CD4-positive, alpha-beta T cell (primary cell): Measurements from ENCODE around the gene REPIN1. TPM values are rescaled to one million over a fixed set of nuclear protein-coding genes. Genes with fewer than 3 reads are reported as not detected.
A peak's percentile ranks its signal among the peaks of the same experiment; 100 is the strongest.

Experiments used
- ATAC-seq: fragments of 200-7000 bp; cut with Tn5 transposase; one replicate; pipeline ENCODE4 v1.10.0; 2022; ENCODE audit warnings: mild to moderate bottlenecking; ENCODE audit not compliant: poor library complexity
- CTCF ChIA-PET: fragments of 350-600 bp; sonication (Branson Sonifier 250); formaldehyde crosslinking; loops from one replicate; lab custom pipeline; 2021; ENCODE audit warnings: antibody characterized with exemption, inconsistent platforms; lab: Charles Lee
- POLR2A ChIA-PET: fragments of 350-600 bp; sonication (Branson Sonifier 250); formaldehyde crosslinking; loops from one replicate; lab custom pipeline; 2021; ENCODE audit warnings: antibody characterized with exemption, inconsistent platforms; lab: Charles Lee
- DNase-seq, 14 experiments: peaks; one replicate each; pipeline ENCODE4 v3.0.0-alpha.2; 2013 to 2020; ENCODE audit warnings: mixed read lengths in 2 of 14
- H3K27ac ChIP-seq, 2 donors: one replicate each; pipeline versions ENCODE4 v1.5.1 to v1.7.0; 2013; ENCODE audit warnings: low read length in 2 of 2, low read depth in 1 of 2, mild to moderate bottlenecking in 1 of 2
- H3K27me3 ChIP-seq, 2 experiments: 1 replicate in 1 of 2; 2 replicates in 1 of 2; pipeline versions ENCODE4 v1.6.1 to v1.7.0; 2013; ENCODE audit warnings: low read length in 2 of 2, control low read depth in 1 of 2, mild to moderate bottlenecking in 1 of 2, moderate library complexity in 1 of 2; ENCODE audit not compliant: insufficient read depth in 2 of 2, control insufficient read depth in 1 of 2
- H3K36me3 ChIP-seq: one replicate; pipeline ENCODE4 v1.6.1; 2013; ENCODE audit warnings: low read length, control low read depth; ENCODE audit not compliant: insufficient read depth
- H3K4me1 ChIP-seq: one replicate; pipeline ENCODE4 v1.6.1; 2013; ENCODE audit warnings: low read length, control low read depth; ENCODE audit not compliant: insufficient read depth
- H3K4me3 ChIP-seq: one replicate; pipeline ENCODE4 v1.5.1; 2013; ENCODE audit warnings: mild to moderate bottlenecking, low read length, moderate library complexity
- H3K9me3 ChIP-seq, 2 experiments: 1 replicate in 1 of 2; 2 replicates in 1 of 2; pipeline versions ENCODE4 v1.6.1 to v1.7.0; 2013; ENCODE audit warnings: low read length in 2 of 2, mild to moderate bottlenecking in 2 of 2, control low read depth in 1 of 2, moderate library complexity in 1 of 2; ENCODE audit not compliant: control insufficient read depth in 1 of 2, insufficient read depth in 1 of 2
- H3K27ac Mint-ChIP-seq: one replicate; pipeline ENCODE4 v1.8.0; 2020; ENCODE audit warnings: mixed read lengths
- H3K27me3 Mint-ChIP-seq: one replicate; pipeline ENCODE4 v1.8.0; 2021; ENCODE audit warnings: mixed read lengths
- H3K36me3 Mint-ChIP-seq: one replicate; pipeline ENCODE4 v1.8.0; 2021; ENCODE audit warnings: low read depth, mixed read lengths
- H3K4me1 Mint-ChIP-seq: one replicate; pipeline ENCODE4 v1.8.0; 2021; ENCODE audit warnings: low read depth, mixed read lengths
- H3K4me3 Mint-ChIP-seq: one replicate; pipeline ENCODE4 v1.8.0; 2020; ENCODE audit warnings: mild to moderate bottlenecking, mixed read lengths
- H3K9me3 Mint-ChIP-seq: one replicate; pipeline ENCODE4 v1.8.0; 2020; ENCODE audit warnings: mixed read lengths
- intact Hi-C, 2 experiments: fragments of 100-400 bp; cut with DNase I in 1 of 2; cut with micrococcal nuclease in 1 of 2; formaldehyde crosslinking; loops; one replicate each; pipeline versions ENCODE4 v1.15.1 to v1.9.0; 2023 to 2025; cut with DNase I, micrococcal nuclease
- total RNA-seq, 174 experiments: library from RNA in 2 of 174; stranded (reverse) in 2 of 174; gene quantifications; one replicate each; pipeline ENCODE4 v1.2.3 and lab custom pipeline; 2021 to 2026
- TF ChIP-seq, protein P1 (sequence below): fragments of 200-600 bp; IDR thresholded peaks from one replicate; pipeline ENCODE4 v1.8.0; 2022; ENCODE audit warnings: antibody characterized with exemption, mild to moderate bottlenecking

Gene REPIN1
- total RNA-seq, 2 experiments from 2014 or later, result 58.2 to 59.8 TPM

DNA sequence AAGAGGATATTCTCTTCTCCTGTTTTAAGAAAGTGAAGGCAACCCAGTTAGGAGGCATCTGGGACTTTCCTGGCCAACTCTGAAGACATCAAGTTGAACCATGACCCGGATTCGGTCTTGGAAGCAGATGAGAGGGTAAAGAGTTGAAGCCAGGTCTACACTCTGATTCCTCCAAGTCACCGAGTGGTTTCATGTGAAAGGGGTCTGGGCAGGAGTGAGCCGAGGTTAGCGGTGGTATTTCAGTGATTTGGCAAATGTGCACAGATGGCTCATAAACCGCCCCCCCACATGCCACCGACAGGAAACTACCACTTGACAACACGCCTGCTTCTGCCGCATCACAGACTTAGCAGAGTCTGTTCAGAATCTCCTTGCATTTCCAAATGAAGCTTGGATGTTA, 11.4 kb upstream of the REPIN1 start:
- Histone ChIP-seq H3K27ac (peak overlapping the region in 1 of 2 donors; percentile 50), H3K36me3 (no peaks in the 10 kb centered on the region), H3K4me1 (peaks cover 28% of the 10 kb centered on the region), H3K9me3 (no peaks in the 10 kb centered on the region), H3K4me3 (no peak overlapping the region), H3K27me3 (no peaks in the 10 kb centered on the region)
- ATAC-seq (peak; percentile 94), DNase-seq (peak; percentile 44 to 87 (median 72))
- Mint-ChIP-seq H3K4me1 (peaks cover 46% of the 10 kb centered on the region), H3K27ac (peak overlapping the region; percentile 88), H3K36me3 (no peaks in the 10 kb centered on the region), H3K4me3 (peak overlapping the region; percentile 69), H3K27me3 (no peaks in the 10 kb centered on the region), H3K9me3 (no peaks in the 10 kb centered on the region)
- TF ChIP-seq, protein P1, sequence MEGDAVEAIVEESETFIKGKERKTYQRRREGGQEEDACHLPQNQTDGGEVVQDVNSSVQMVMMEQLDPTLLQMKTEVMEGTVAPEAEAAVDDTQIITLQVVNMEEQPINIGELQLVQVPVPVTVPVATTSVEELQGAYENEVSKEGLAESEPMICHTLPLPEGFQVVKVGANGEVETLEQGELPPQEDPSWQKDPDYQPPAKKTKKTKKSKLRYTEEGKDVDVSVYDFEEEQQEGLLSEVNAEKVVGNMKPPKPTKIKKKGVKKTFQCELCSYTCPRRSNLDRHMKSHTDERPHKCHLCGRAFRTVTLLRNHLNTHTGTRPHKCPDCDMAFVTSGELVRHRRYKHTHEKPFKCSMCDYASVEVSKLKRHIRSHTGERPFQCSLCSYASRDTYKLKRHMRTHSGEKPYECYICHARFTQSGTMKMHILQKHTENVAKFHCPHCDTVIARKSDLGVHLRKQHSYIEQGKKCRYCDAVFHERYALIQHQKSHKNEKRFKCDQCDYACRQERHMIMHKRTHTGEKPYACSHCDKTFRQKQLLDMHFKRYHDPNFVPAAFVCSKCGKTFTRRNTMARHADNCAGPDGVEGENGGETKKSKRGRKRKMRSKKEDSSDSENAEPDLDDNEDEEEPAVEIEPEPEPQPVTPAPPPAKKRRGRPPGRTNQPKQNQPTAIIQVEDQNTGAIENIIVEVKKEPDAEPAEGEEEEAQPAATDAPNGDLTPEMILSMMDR, result no peak
- intact Hi-C loops, result loop anchor here (1.0 to 10.0 kb wide), 7 partner anchors 11 to 400 kb away; partner anchors contain the start of genes ZNF775 (in 2 of the 2) and REPIN1 (in 1 of the 2)
- ChIA-PET POLR2A (interaction anchor here (1.0 to 1.8 kb wide), 6 partner anchors 9 to 92 kb away, joined by 3 to 16 read pairs (median 6); partner anchors contain the start of gene REPIN1), CTCF (interaction anchor here (1.4 to 4.1 kb wide), 5 partner anchors 10 to 92 kb away, joined by 4 to 30 read pairs (median 8); a partner anchor contains a TSS)

DNA sequence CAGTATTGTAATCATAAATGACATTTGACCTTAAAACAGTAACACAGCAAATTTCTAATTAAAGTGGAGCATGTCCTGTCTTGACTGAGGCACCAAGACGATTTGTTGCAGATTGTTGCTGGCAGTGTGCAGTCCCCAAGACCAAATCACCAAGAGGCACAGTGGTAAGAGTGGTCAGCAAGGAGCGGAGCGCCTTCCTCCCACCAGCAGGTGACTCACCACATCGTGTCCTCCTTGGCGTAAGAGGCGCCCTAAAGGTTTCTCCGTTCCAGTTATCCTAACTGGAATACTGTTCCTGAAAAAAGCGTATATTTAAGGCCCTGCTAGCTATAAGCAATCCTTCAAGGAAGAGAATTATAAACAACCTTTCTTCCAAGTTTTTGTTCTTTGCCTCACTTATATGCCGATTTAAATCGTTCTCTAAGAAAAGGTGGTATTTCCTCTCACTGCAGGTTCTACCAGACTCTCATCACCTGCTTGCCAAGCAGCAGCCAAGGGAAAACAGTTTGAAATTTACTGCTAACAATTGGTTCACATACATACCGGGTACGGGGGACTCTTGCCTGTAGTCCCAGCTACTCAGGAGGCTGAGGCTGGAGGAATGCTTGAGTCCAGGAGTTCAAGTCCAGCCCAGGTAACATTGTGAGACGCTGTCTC, 10.7 kb upstream of the REPIN1 start:
- Mint-ChIP-seq H3K36me3 (no peaks in the 10 kb centered on the region), H3K4me3 (peak overlapping the region; percentile 69), H3K4me1 (peaks cover 50% of the 10 kb centered on the region), H3K9me3 (no peaks in the 10 kb centered on the region), H3K27me3 (no peaks in the 10 kb centered on the region), H3K27ac (peak overlapping the region; percentile 88)
- ChIA-PET POLR2A (interaction anchor here (0.6 to 1.8 kb wide), 7 partner anchors 8 to 91 kb away, joined by 3 to 16 read pairs (median 5); partner anchors contain the start of gene REPIN1), CTCF (interaction anchor here (0.8 to 4.1 kb wide), 5 partner anchors 9 to 210 kb away, joined by 3 to 30 read pairs (median 7); a partner anchor contains a TSS)
- no peaks in the 10 kb centered on the region for H3K27me3 ChIP-seq
- intact Hi-C loops, result loop anchor here (1.0 to 10.0 kb wide), 7 partner anchors 10 to 399 kb away; partner anchors contain the start of genes ZNF775 (in 2 of the 2) and REPIN1 (in 1 of the 2)
- peak overlapping the region; percentile 14 to 33 for H3K27ac ChIP-seq
- H3K36me3 ChIP-seq, result no peaks in the 10 kb centered on the region
- H3K4me3 ChIP-seq, result no peak overlapping the region
- TF ChIP-seq, protein P1, result no peak
- ATAC-seq (peak; percentile 24), DNase-seq (peak in 2 of 14 experiments; percentile 11 to 46)
- no peaks in the 10 kb centered on the region for H3K9me3 ChIP-seq
- peaks cover 28% of the 10 kb centered on the region for H3K4me1 ChIP-seq

DNA sequence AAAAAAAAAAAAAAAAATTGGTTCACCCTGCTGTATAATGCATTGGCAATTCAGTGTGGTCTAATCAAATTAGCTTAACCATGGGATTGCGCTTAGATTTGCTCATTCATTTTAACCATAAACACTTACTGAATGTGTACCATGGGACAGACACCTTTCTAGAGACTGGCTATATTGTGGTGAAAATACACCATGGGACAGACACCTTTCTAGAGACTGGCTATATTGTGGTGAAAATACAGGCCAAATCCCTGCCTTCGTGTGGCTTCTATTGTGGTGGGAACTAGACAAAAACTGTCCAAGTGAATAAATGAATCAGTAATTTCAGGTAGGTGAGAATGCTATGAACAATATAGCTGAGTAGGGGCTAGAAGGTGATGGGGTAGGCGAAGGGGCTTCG, 10.2 kb upstream of the REPIN1 start:
- peak overlapping the region; percentile 88 for H3K27ac Mint-ChIP-seq
- POLR2A ChIA-PET, result interaction anchor here (0.6 to 1.8 kb wide), 4 partner anchors 10 to 49 kb away, joined by 3 to 16 read pairs (median 6); partner anchors contain the start of gene REPIN1

More for the DNA sequence above, 10.2 kb upstream of the REPIN1 start:
- TF ChIP-seq, protein P1, result no peak
- H3K27ac ChIP-seq, result no peak overlapping the region
- no peak overlapping the region for H3K4me3 ChIP-seq
- CTCF ChIA-PET, result interaction anchor here (0.8 to 4.1 kb wide), 3 partner anchors 47 to 210 kb away, joined by 3 to 30 read pairs (median 8); a partner anchor contains a TSS
- intact Hi-C loops, result loop anchor here (5.0 to 10.0 kb wide), 3 partner anchors 159 to 399 kb away; no protein-coding TSS in a partner anchor
- ATAC-seq (no peak), DNase-seq (no peak)
- H3K4me1 ChIP-seq, result peaks cover 28% of the 10 kb centered on the region
- H3K9me3 ChIP-seq, result no peaks in the 10 kb centered on the region
- Mint-ChIP-seq H3K4me3 (no peak overlapping the region), H3K9me3 (no peaks in the 10 kb centered on the region), H3K27me3 (no peaks in the 10 kb centered on the region), H3K4me1 (peaks cover 50% of the 10 kb centered on the region), H3K36me3 (no peaks in the 10 kb centered on the region)
- no peaks in the 10 kb centered on the region for H3K36me3 ChIP-seq
- H3K27me3 ChIP-seq, result no peaks in the 10 kb centered on the region
